ENCODE measurements around the gene DMD.

DNA sequence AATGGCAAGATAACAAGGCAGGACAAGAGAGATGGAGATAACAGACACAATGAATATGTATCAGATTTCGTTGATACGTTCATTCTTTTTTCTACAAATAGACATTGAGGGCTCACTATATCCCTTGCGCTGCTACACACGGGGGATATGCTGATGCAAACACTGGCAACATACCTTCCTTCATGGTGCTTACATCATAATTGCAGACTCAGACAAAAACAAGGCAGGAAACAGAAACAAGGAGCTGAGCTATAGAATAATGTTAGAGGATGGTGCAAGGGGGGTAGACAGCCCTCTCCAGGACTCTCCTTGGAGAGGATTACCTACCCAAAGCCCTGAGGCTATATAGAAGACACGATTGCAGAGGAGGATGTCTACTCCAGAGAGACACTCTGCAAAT is 1069.5 kb downstream of the DMD start:
- TF ChIP-seq, protein P1, sequence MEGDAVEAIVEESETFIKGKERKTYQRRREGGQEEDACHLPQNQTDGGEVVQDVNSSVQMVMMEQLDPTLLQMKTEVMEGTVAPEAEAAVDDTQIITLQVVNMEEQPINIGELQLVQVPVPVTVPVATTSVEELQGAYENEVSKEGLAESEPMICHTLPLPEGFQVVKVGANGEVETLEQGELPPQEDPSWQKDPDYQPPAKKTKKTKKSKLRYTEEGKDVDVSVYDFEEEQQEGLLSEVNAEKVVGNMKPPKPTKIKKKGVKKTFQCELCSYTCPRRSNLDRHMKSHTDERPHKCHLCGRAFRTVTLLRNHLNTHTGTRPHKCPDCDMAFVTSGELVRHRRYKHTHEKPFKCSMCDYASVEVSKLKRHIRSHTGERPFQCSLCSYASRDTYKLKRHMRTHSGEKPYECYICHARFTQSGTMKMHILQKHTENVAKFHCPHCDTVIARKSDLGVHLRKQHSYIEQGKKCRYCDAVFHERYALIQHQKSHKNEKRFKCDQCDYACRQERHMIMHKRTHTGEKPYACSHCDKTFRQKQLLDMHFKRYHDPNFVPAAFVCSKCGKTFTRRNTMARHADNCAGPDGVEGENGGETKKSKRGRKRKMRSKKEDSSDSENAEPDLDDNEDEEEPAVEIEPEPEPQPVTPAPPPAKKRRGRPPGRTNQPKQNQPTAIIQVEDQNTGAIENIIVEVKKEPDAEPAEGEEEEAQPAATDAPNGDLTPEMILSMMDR (conservative IDR thresholded peaks at IDR 0.05 in 1 of 2, IDR thresholded peaks at IDR 0.05 in 1 of 2; ENCODE audit: low read depth in 1 of 2, low read length in 2 of 2): no peak
- TF ChIP-seq EZH2 (IDR thresholded peaks at IDR 0.05; ENCODE audit: low read length, missing control alignments): no peak
